ENCODE results near the gene PLK3. TPM values are rescaled to one million over a fixed set of nuclear protein-coding genes. Genes with fewer than 3 reads are reported as not detected.

PLK3 gene
- total and polyA plus RNA-seq, 8 donors: 0.58 to 30.4 (median 17.4) TPM

GRCh38 chr1:44807364-44808062 lies 7.3 kb downstream of the PLK3 start:
- DNase-seq: peak; percentile 95 to 98
- Histone ChIP-seq H3K27me3 (no peaks in the 10 kb centered on the region), H3K36me3 (peaks cover 28 to 43% (median 40%) of the 10 kb centered on the region in 4 donors), H3K4me1 (peaks cover 60 to 98% (median 71%) of the 10 kb centered on the region in 4 donors), H3K4me3 (peak overlapping the region in 2 of 4 donors; percentile 9 to 35), H3K9me3 (no peaks in the 10 kb centered on the region), H3K27ac (peak overlapping the region; percentile 83 to 99 (median 97))
- intact Hi-C loops (cut with DNase I; ENCODE audit: low total_unique reads): no loop called here
- TF ChIP-seq POLR2AphosphoS5 (IDR thresholded peaks at IDR 0.05): peak; percentile 77 to 96 (median 94)
- peak; percentile 19 for TF ChIP-seq EP300 (IDR thresholded peaks at IDR 0.05)
- TF ChIP-seq CTCF (IDR thresholded peaks at IDR 0.05): no peak
- no peak for TF ChIP-seq POLR2A (IDR thresholded peaks at IDR 0.05)
- 0 to 3% (median 2%) methylated on average over 12 to 16 of the region's 16 CpGs for WGBS, 5 donors

GRCh38 chr1:44808063-44808937 lies 8.1 kb downstream of the PLK3 start, which contains the start of gene BTBD19:
Gene BTBD19 (plus strand): TSS chr1:44808523. CDS start chr1:44808821, 298 bp downstream.
- Histone ChIP-seq H3K4me1 (peaks cover 62 to 98% (median 76%) of the 10 kb centered on the region in 4 donors), H3K27me3 (no peaks in the 10 kb centered on the region), H3K36me3 (peaks cover 20 to 35% (median 33%) of the 10 kb centered on the region in 4 donors), H3K4me3 (peak within 1 kb of the TSS; percentile 14 to 35 (median 19)), H3K9me3 (no peaks in the 10 kb centered on the region), H3K27ac (peak within 1 kb of the TSS; percentile 83 to 99 (median 97))
- DNase-seq: peak; percentile 51 to 95
- WGBS, 5 donors: 21 to 31% (median 24%) methylated on average over 22 to 23 of the region's 23 CpGs
- intact Hi-C loops (cut with DNase I; ENCODE audit: low total_unique reads): no loop called here
- TF ChIP-seq CTCF (IDR thresholded peaks at IDR 0.05) (no peak), POLR2AphosphoS5 (IDR thresholded peaks at IDR 0.05) (no peak), EP300 (IDR thresholded peaks at IDR 0.05) (no peak), POLR2A (IDR thresholded peaks at IDR 0.05) (no peak)

GRCh38 chr1:44808938-44809917 lies 9.1 kb downstream of the PLK3 start:
- peaks cover 65 to 95% (median 78%) of the 10 kb centered on the region in 4 donors for H3K4me1 ChIP-seq
- DNase-seq: peak; percentile 51 to 87
- whole genome bisulfite sequencing, 5 donors: 21 to 45% (median 37%) methylated on average over 6 of the region's 6 CpGs
- intact Hi-C loops (cut with DNase I; ENCODE audit: low total_unique reads): no loop called here
- H3K9me3 ChIP-seq: no peaks in the 10 kb centered on the region
- TF ChIP-seq EP300 (IDR thresholded peaks at IDR 0.05) (no peak), CTCF (IDR thresholded peaks at IDR 0.05) (no peak), POLR2AphosphoS5 (IDR thresholded peaks at IDR 0.05) (peak in 1 of 3 donors; percentile 20), POLR2A (IDR thresholded peaks at IDR 0.05) (peak in 1 of 4 donors; percentile 12)
- H3K27me3 ChIP-seq: no peaks in the 10 kb centered on the region
- H3K36me3 ChIP-seq: peaks cover 12 to 26% (median 23%) of the 10 kb centered on the region in 4 donors
- H3K4me3 ChIP-seq: peak overlapping the region; percentile 14 to 35 (median 19)
- peak overlapping the region; percentile 83 to 99 (median 97) for H3K27ac ChIP-seq
